MCF 10A (cell line): ENCODE results near the gene MAPK14. TPM values are rescaled to one million over a fixed set of nuclear protein-coding genes. Genes with fewer than 3 reads are reported as not detected.

Experiments
- BruUV-seq: library from RNA; stranded (reverse); fragments of 400-500 nt; replicated peaks from 2 replicates; lab custom pipeline; 2021; lab: Mats Ljungman, UMichigan
- CTCF ChIA-PET: fragments of 300-600 bp; sonication (Branson Sonifier 250); formaldehyde crosslinking; extraction: SDS; loops from one replicate; lab custom pipeline; 2021; ENCODE audit warnings: antibody characterized with exemption, inconsistent platforms; lab: Yijun Ruan, JAX
- POLR2A ChIA-PET: fragments of 300-600, 350-650 bp; sonication (Branson Sonifier 250); formaldehyde crosslinking; extraction: SDS; loops from one replicate; lab custom pipeline; 2020; ENCODE audit warnings: antibody characterized with exemption, inconsistent platforms; lab: Yijun Ruan, JAX
- DNase-seq: peaks from one replicate; pipeline ENCODE4 v3.0.0-alpha.2; 2018; ENCODE audit not compliant: unreplicated experiment
- H3K27ac Mint-ChIP-seq: one replicate; pipeline ENCODE4 v1.8.0; 2022; ENCODE audit warnings: mild to moderate bottlenecking, low read depth, mixed read lengths; ENCODE audit not compliant: unreplicated experiment
- H3K27me3 Mint-ChIP-seq: one replicate; pipeline ENCODE4 v1.8.0; 2022; ENCODE audit warnings: mixed read lengths; ENCODE audit not compliant: insufficient read depth, unreplicated experiment
- H3K36me3 Mint-ChIP-seq: one replicate; pipeline ENCODE4 v1.8.0; 2022; ENCODE audit warnings: mild to moderate bottlenecking, moderate library complexity, mixed read lengths; ENCODE audit not compliant: insufficient read depth, unreplicated experiment
- H3K4me1 Mint-ChIP-seq: one replicate; pipeline ENCODE4 v1.8.0; 2022; ENCODE audit warnings: mixed read lengths; ENCODE audit not compliant: insufficient read depth, unreplicated experiment
- H3K4me3 Mint-ChIP-seq: one replicate; pipeline ENCODE4 v1.8.0; 2022; ENCODE audit warnings: mild to moderate bottlenecking, moderate library complexity, mixed read lengths; ENCODE audit not compliant: unreplicated experiment
- H3K9me3 Mint-ChIP-seq: one replicate; pipeline ENCODE4 v1.8.0; 2022; ENCODE audit warnings: mixed read lengths; ENCODE audit not compliant: unreplicated experiment
- intact Hi-C: fragments of 100-400 bp; cut with micrococcal nuclease; formaldehyde crosslinking; loops from 2 replicates; pipeline ENCODE4 v1.14.1; 2022
- total RNA-seq: library from RNA; stranded (reverse); gene quantifications from 2 replicates; pipeline ENCODE4 v1.2.3, GENCODE V29; 2022
- TF ChIP-seq, protein P1 (sequence below): fragments of 200-600 bp; IDR thresholded peaks from one replicate; pipeline ENCODE4 v1.8.0; 2022; ENCODE audit warnings: antibody characterized with exemption, mild to moderate bottlenecking; ENCODE audit not compliant: unreplicated experiment

Gene MAPK14
- total RNA-seq, 1 experiment from 2014 or later = 42.9 TPM

DNA sequence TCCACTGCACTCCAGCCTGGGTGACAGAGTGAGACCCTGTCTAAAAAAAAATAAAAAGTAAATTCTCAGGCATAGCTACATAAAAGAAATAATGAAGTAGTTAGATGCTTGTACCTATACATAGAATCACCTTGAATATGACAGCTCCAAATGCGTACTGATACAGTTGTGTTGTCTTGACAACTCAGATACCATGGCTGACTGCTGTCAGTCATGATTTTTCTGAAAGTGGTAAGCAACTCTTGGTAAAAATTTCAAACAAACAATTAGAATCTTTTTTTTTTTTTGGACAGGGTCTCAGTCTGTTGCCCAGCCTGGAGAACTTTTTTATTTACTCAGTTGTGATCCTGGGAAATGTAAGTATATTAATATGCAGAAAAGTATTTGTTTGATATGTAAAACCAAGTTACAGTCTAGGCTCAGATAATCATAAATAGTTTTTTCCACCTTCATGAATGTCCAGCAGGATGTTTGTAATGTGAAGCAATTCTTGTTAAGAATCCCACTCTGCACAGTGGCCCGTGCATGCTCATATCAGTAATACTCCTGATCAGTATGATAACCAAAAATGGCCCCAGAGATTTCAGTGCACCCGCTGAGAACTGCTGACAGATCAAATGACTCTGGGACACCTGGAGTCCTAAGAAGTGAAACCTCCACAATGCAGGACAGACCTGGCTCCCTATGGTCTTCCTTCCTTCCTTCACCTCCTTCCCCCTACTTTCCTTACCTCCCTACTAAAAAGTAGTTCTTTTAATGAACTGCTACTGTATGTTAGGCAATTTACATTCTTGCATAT is 88.7 kb downstream of the MAPK14 start:
- intact Hi-C loops = no loop called here
- DNase-seq = no peak
- BruUV-seq = no TSS peak
- Mint-ChIP-seq H3K4me1 (peaks cover 8% of the 10 kb centered on the region), H3K9me3 (no peaks in the 10 kb centered on the region), H3K36me3 (peaks cover 37% of the 10 kb centered on the region), H3K27me3 (no peaks in the 10 kb centered on the region), H3K27ac (no peak overlapping the region), H3K4me3 (no peak overlapping the region)
- TF ChIP-seq, protein P1, sequence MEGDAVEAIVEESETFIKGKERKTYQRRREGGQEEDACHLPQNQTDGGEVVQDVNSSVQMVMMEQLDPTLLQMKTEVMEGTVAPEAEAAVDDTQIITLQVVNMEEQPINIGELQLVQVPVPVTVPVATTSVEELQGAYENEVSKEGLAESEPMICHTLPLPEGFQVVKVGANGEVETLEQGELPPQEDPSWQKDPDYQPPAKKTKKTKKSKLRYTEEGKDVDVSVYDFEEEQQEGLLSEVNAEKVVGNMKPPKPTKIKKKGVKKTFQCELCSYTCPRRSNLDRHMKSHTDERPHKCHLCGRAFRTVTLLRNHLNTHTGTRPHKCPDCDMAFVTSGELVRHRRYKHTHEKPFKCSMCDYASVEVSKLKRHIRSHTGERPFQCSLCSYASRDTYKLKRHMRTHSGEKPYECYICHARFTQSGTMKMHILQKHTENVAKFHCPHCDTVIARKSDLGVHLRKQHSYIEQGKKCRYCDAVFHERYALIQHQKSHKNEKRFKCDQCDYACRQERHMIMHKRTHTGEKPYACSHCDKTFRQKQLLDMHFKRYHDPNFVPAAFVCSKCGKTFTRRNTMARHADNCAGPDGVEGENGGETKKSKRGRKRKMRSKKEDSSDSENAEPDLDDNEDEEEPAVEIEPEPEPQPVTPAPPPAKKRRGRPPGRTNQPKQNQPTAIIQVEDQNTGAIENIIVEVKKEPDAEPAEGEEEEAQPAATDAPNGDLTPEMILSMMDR = no peak
- CTCF ChIA-PET = interaction anchor here (0.6 kb wide), 1 partner anchor 109 kb away, joined by 3 read pairs; no protein-coding TSS in a partner anchor
- POLR2A ChIA-PET = no interaction called here

DNA sequence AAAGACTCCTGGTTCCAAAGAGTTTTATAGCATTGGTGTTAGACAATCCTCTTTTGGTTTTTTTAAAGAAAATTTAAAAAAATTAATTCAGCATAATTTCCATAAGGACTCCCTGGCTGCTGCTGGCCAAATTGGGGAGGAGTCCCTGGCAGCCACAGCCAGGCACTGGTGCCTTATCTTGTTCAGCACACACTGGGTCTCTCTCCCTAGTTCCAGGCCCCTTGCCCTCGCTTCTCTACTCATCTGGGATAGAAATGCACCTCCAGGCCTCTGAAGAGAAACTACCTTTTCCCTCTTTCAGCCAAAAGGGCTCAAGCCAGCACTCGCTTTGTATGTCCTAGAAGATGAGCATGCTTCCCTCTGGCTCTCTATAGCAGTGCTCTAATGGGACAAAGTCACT is 89.3 kb downstream of the MAPK14 start:
- Mint-ChIP-seq H3K9me3 (no peaks in the 10 kb centered on the region), H3K36me3 (peaks cover 31% of the 10 kb centered on the region), H3K27ac (no peak overlapping the region), H3K27me3 (no peaks in the 10 kb centered on the region), H3K4me3 (no peak overlapping the region), H3K4me1 (peaks cover 8% of the 10 kb centered on the region)
- ChIA-PET CTCF (interaction anchor here (0.5 kb wide), 1 partner anchor 361 kb away, joined by 3 read pairs; no protein-coding TSS in a partner anchor), POLR2A (no interaction called here)
- intact Hi-C loops = no loop called here
- TF ChIP-seq, protein P1 = no peak
- BruUV-seq = no TSS peak
- no peak for DNase-seq

DNA sequence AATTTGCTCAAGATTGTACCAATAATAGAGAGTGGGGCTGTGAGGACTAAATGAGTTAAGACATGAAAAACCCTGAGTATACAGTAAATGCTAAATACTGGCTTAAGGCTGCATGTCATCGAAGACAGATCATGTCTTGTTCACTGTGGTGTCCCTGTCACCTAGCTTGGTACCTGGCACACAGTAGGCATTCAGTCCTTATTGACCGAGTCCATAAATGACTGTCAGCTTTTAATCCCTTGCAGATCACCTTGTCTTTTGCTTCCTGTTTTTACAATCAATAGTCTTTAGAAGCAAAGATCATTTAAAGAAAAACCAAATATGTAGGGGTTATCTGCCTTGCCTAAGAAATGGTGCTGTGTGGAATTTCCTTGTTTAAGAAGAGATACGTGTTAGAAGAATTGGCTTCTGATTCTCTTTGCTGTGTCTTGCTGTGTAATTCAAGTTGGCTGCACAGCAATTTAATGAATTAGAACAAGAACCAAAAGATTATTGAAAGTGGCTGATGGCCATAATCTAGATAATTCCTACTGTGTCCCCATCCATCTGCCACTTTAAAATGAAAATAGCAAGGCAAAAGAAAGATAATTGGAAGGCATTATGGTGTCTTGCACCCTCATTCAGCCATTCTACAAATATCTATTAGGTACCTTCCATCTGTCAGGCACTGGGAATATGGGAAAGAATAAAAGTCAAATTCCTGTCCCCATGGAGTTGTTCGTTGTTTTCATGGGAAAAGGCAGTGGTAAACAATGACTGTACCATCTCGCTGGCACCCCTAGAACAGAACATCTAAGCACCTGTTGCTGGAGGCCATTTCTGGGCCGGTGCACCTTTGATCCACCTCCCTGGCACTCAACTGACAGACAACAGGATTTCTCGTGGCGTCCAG is 90.3 kb downstream of the MAPK14 start:
- peaks cover 31% of the 10 kb centered on the region for H3K36me3 Mint-ChIP-seq
- TF ChIP-seq, protein P1 = no peak
- DNase-seq = no peak
- H3K27me3 Mint-ChIP-seq = no peaks in the 10 kb centered on the region
- H3K9me3 Mint-ChIP-seq = no peaks in the 10 kb centered on the region
- ChIA-PET POLR2A (interaction anchor here (0.7 kb wide), 1 partner anchor 175 kb away, joined by 3 read pairs; no protein-coding TSS in a partner anchor), CTCF (interaction anchor here (0.7 to 0.8 kb wide), 2 partner anchors 21 to 462 kb away, joined by 3 to 5 read pairs; no protein-coding TSS in a partner anchor)
- no peak overlapping the region for H3K4me3 Mint-ChIP-seq
- intact Hi-C loops = no loop called here
- H3K27ac Mint-ChIP-seq = no peak overlapping the region
- no TSS peak for BruUV-seq
- H3K4me1 Mint-ChIP-seq = peaks cover 8% of the 10 kb centered on the region
